Liver (tissue), 9 donors: Measurements from ENCODE around the gene LEF1. TPM values are rescaled to one million over a fixed set of nuclear protein-coding genes. Genes with fewer than 3 reads are reported as not detected.
A peak's percentile ranks its signal among the peaks of the same experiment; 100 is the strongest.

Experiments
- DNase-seq: peaks from one replicate; pipeline ENCODE4 v3.0.0-alpha.2; 2017; ENCODE audit warnings: low spot score
- H3K27ac ChIP-seq, 2 donors: one replicate each; pipeline ENCODE4 v1.7.0; 2013; ENCODE audit warnings: inconsistent platforms in 2 of 2, low read length in 2 of 2, control low read depth in 1 of 2, low read depth in 1 of 2, mild to moderate bottlenecking in 1 of 2
- H3K27me3 ChIP-seq, 4 donors: one replicate each; pipeline versions ENCODE4 v1.6.1 to v1.7.0; 2013; ENCODE audit warnings: low read length in 3 of 4, inconsistent platforms in 1 of 4, mild to moderate bottlenecking in 1 of 4, moderate library complexity in 1 of 4; ENCODE audit not compliant: control insufficient read depth in 4 of 4, insufficient read depth in 4 of 4
- H3K36me3 ChIP-seq, 4 donors: one replicate each; pipeline versions ENCODE4 v1.6.1 to v1.7.0; 2013; ENCODE audit warnings: low read length in 3 of 4, mild to moderate bottlenecking in 3 of 4, low read depth in 1 of 4, moderate library complexity in 1 of 4; ENCODE audit not compliant: control insufficient read depth in 4 of 4, insufficient read depth in 3 of 4
- H3K4me1 ChIP-seq, 4 donors: one replicate each; pipeline versions ENCODE4 v1.6.1 to v1.7.0; 2013; ENCODE audit warnings: low read length in 3 of 4, mild to moderate bottlenecking in 3 of 4, moderate library complexity in 1 of 4; ENCODE audit not compliant: control insufficient read depth in 4 of 4, insufficient read depth in 4 of 4
- H3K4me3 ChIP-seq, 3 donors: one replicate each; pipeline versions ENCODE4 v1.6.1 to v1.7.0; 2013; ENCODE audit warnings: low read length in 3 of 3, control low read depth in 1 of 3, low read depth in 1 of 3, mild to moderate bottlenecking in 1 of 3
- H3K9ac ChIP-seq, 2 donors: one replicate each; pipeline ENCODE4 v1.7.0; 2013; ENCODE audit warnings: low read length in 2 of 2, mild to moderate bottlenecking in 2 of 2, moderate library complexity in 2 of 2, control low read depth in 1 of 2, low read depth in 1 of 2
- H3K9me3 ChIP-seq, 4 donors: one replicate each; pipeline versions ENCODE4 v1.6.1 to v1.7.0; 2013; ENCODE audit warnings: low read length in 3 of 4; ENCODE audit not compliant: control insufficient read depth in 4 of 4
- ATF3 ChIP-seq: IDR thresholded peaks from 2 replicates; pipeline ENCODE4 v1.6.1; 2016; ENCODE audit warnings: antibody characterized with exemption
- CTCF ChIP-seq: fragments of 150-350 bp; IDR thresholded peaks from 2 replicates; pipeline ENCODE4 v1.5.1; 2017; ENCODE audit warnings: improper control_type of control experiment, low read depth, low read length; ENCODE audit not compliant: missing input control
- EGR1 ChIP-seq, 2 donors: IDR thresholded peaks; 2 replicates each; pipeline ENCODE4 v1.6.1; 2016 to 2018; ENCODE audit warnings: antibody characterized with exemption in 2 of 2, low read depth in 2 of 2
- FOXA2 ChIP-seq: IDR thresholded peaks from 2 replicates; pipeline ENCODE4 v1.6.1; 2016; ENCODE audit warnings: antibody characterized with exemption
- GABPA ChIP-seq, 2 donors: IDR thresholded peaks in 1 of 2; conservative IDR thresholded peaks in 1 of 2; 2 replicates each; pipeline ENCODE4 v1.6.1; 2016; ENCODE audit warnings: antibody characterized with exemption in 2 of 2, mild to moderate bottlenecking in 1 of 2, moderate library complexity in 1 of 2
- HNF4A ChIP-seq, 2 donors: conservative IDR thresholded peaks; 2 replicates each; pipeline ENCODE4 v1.6.1; 2016; ENCODE audit warnings: antibody characterized with exemption in 2 of 2, mild to moderate bottlenecking in 2 of 2
- HNF4G ChIP-seq: IDR thresholded peaks from 2 replicates; pipeline ENCODE4 v1.6.1; 2016; ENCODE audit warnings: antibody characterized with exemption
- JUND ChIP-seq, 2 donors: IDR thresholded peaks; 2 replicates each; pipeline ENCODE4 v1.6.1; 2016; ENCODE audit warnings: antibody characterized with exemption in 2 of 2
- MAX ChIP-seq: IDR thresholded peaks from 2 replicates; pipeline ENCODE4 v1.6.1; 2016; ENCODE audit warnings: antibody characterized with exemption
- NR2F2 ChIP-seq: IDR thresholded peaks from 2 replicates; pipeline ENCODE4 v1.6.1; 2016; ENCODE audit warnings: antibody characterized with exemption
- RAD21 ChIP-seq, 2 donors: IDR thresholded peaks; 2 replicates each; pipeline ENCODE4 v1.6.1; 2016; ENCODE audit warnings: antibody characterized with exemption in 2 of 2, mild to moderate bottlenecking in 2 of 2
- REST ChIP-seq: IDR thresholded peaks from 2 replicates; pipeline ENCODE4 v1.6.1; 2016; ENCODE audit warnings: antibody characterized with exemption, mild to moderate bottlenecking
- RXRA ChIP-seq, 2 donors: IDR thresholded peaks; 2 replicates each; pipeline ENCODE4 v1.6.1; 2017 to 2018; ENCODE audit warnings: antibody characterized with exemption in 2 of 2, mild to moderate bottlenecking in 1 of 2
- TAF1 ChIP-seq: conservative IDR thresholded peaks from 2 replicates; pipeline ENCODE4 v1.6.1; 2016; ENCODE audit warnings: antibody characterized with exemption, mild to moderate bottlenecking
- YY1 ChIP-seq: IDR thresholded peaks from 2 replicates; pipeline ENCODE4 v1.6.1; 2016; ENCODE audit warnings: antibody characterized with exemption, mild to moderate bottlenecking
- ZBTB33 ChIP-seq: IDR thresholded peaks from 2 replicates; pipeline ENCODE4 v1.6.1; 2016; ENCODE audit warnings: antibody characterized with exemption
- WGBS: extraction: QIAGEN DNeasy Blood & Tissue Kit; methylation state at CpG from one replicate; pipeline ENCODE4 v1.1.7; 2013; 5-methylcytosine and 5-hydroxymethylcytosine counted together
- polyA plus RNA-seq, 2 donors: library from polyadenylated mRNA; stranded (reverse) in 1 of 2; unstranded in 1 of 2; fragments of 200-250 nt in 1 of 2; fragments of >200 nt in 1 of 2; fragmentation: Nextera tagmentation in 1 of 2; extraction: Ambion mirVana in 1 of 2; gene quantifications; one replicate each; pipeline versions ENCODE4 v1.2.1 to v1.2.3, GENCODE V29; 2013 to 2015
- total RNA-seq, 2 donors: library from RNA; depleted of rRNA; stranded (reverse); fragments of >200 nt; gene quantifications; one replicate each; pipeline ENCODE4 v1.2.3, GENCODE V29; 2014
- donor health status: healthy.
- donor health status: healthy.
- donor health status: healthy.
- donor health status: healthy.
- donor health status: healthy.

The LEF1 gene
- 1 to 10 TPM in 1 of 2 donors, under 1 TPM in 1; 0.59 to 6.4 TPM for total RNA-seq
- polyA plus RNA-seq: under 1 TPM; 0.22 to 0.33 TPM

- peaks cover 22 to 47% (median 33%) of the 10 kb centered on the region in 4 donors for H3K4me1 ChIP-seq
- peak within 1 kb of the TSS in 1 of 2 donors; percentile 29 for H3K9ac ChIP-seq
- peak within 1 kb of the TSS; percentile 21 to 66 (median 65) for H3K4me3 ChIP-seq
- no peak within 1 kb of the TSS for H3K27ac ChIP-seq
- peaks cover 5 to 28% (median 22%) of the 10 kb centered on the region in 4 donors for H3K27me3 ChIP-seq
- TF ChIP-seq NR2F2 (no peak), EGR1 (IDR thresholded peaks at IDR 0.05; ENCODE audit: low read depth in 2 of 2) (no peak), REST (no peak), HNF4G (no peak), ATF3 (no peak), JUND (IDR thresholded peaks at IDR 0.05) (no peak), RXRA (IDR thresholded peaks at IDR 0.05) (no peak), YY1 (no peak), FOXA2 (no peak), HNF4A (conservative IDR thresholded peaks at IDR 0.05) (no peak), GABPA (IDR thresholded peaks at IDR 0.05 in 1 of 2, conservative IDR thresholded peaks at IDR 0.05 in 1 of 2) (no peak), MAX (no peak), CTCF (no peak), TAF1 (no peak), RAD21 (IDR thresholded peaks at IDR 0.05) (no peak), ZBTB33 (no peak)
- no peaks in the 10 kb centered on the region for H3K9me3 ChIP-seq
- WGBS: 1% methylated on average over 61 of the region's 61 CpGs
- no peak for DNase-seq
- no peaks in the 10 kb centered on the region for H3K36me3 ChIP-seq
Measured at GRCh38 chr4:108168671-108169523, at the start of gene LEF1. LEF1 (minus strand) TSS chr4:108168932; CDS start chr4:108167767, 1,165 bp downstream.
